Measurements from ENCODE around the gene DENND5A. TPM values are rescaled to one million over a fixed set of nuclear protein-coding genes. Genes with fewer than 3 reads are reported as not detected.

Gene DENND5A
- total RNA-seq, 1 experiment from 2014 or later, result 58.0 TPM

GRCh38 chr11:9092072-9092471 lies 173.1 kb downstream of the DENND5A start:
- peaks cover 5% of the 10 kb centered on the region for H3K4me1 Mint-ChIP-seq (ENCODE audit: low read depth, unreplicated experiment)
- intact Hi-C loops (cut with micrococcal nuclease; ENCODE audit: unreplicated experiment), result no loop called here
- no peaks in the 10 kb centered on the region for H3K36me3 Mint-ChIP-seq (ENCODE audit: insufficient read depth, unreplicated experiment)
- ChIA-PET CTCF (interaction anchor here (1.7 kb wide), 1 partner anchor 46 kb away, joined by 9 read pairs; no protein-coding TSS in a partner anchor), POLR2A (no interaction called here)
- H3K4me3 ChIP-seq (ENCODE audit: low read depth, low read length), result no peak overlapping the region
- H3K27ac Mint-ChIP-seq (ENCODE audit: unreplicated experiment), result no peak overlapping the region
- H3K36me3 ChIP-seq (ENCODE audit: control insufficient read depth, insufficient read depth, low read length), result no peaks in the 10 kb centered on the region
- no peaks in the 10 kb centered on the region for H3K9me3 Mint-ChIP-seq (ENCODE audit: unreplicated experiment)
- H3K9me3 ChIP-seq, result peaks cover 2% of the 10 kb centered on the region; the same call in 1 of the 2 replicates
- DNase-seq, result no peak
- no peaks in the 10 kb centered on the region for H3K27me3 Mint-ChIP-seq (ENCODE audit: insufficient read depth, unreplicated experiment)
- H3K4me3 Mint-ChIP-seq (ENCODE audit: unreplicated experiment), result no peak overlapping the region
- BruUV-seq (replicated peaks), result no TSS peak
- H3K27me3 ChIP-seq (replicated peaks; ENCODE audit: control insufficient read depth, insufficient read depth, low read length), result no peaks in the 10 kb centered on the region
- H3K4me1 ChIP-seq, result no peaks in the 10 kb centered on the region
- no peak for TF ChIP-seq CTCF (IDR thresholded peaks at IDR 0.05; ENCODE audit: insufficient read depth in 1 of 2, low read depth in 1 of 2, low read length in 1 of 2, severe bottlenecking in 1 of 2, unreplicated experiment in 1 of 2)

GRCh38 chr11:9091044-9091922 lies 173.9 kb downstream of the DENND5A start, which contains the start of gene SCUBE2:
TSS of gene SCUBE2 (minus strand) at chr11:9091599. CDS start at chr11:9091528, 71 bp downstream.
- CTCF ChIA-PET, result no interaction called here
- intact Hi-C loops (cut with micrococcal nuclease; ENCODE audit: unreplicated experiment), result no loop called here
- Histone ChIP-seq H3K4me3 (ENCODE audit: low read depth, low read length) (no peak within 1 kb of the TSS), H3K36me3 (ENCODE audit: control insufficient read depth, insufficient read depth, low read length) (no peaks in the 10 kb centered on the region), H3K27me3 (replicated peaks; ENCODE audit: control insufficient read depth, insufficient read depth, low read length) (no peaks in the 10 kb centered on the region), H3K4me1 (no peaks in the 10 kb centered on the region), H3K9me3 (peaks cover 2% of the 10 kb centered on the region; the same call in 1 of the 2 replicates)
- Mint-ChIP-seq H3K27me3 (ENCODE audit: insufficient read depth, unreplicated experiment) (no peaks in the 10 kb centered on the region), H3K9me3 (ENCODE audit: unreplicated experiment) (no peaks in the 10 kb centered on the region), H3K4me1 (ENCODE audit: low read depth, unreplicated experiment) (peaks cover 5% of the 10 kb centered on the region), H3K36me3 (ENCODE audit: insufficient read depth, unreplicated experiment) (no peaks in the 10 kb centered on the region), H3K4me3 (ENCODE audit: unreplicated experiment) (no peak within 1 kb of the TSS), H3K27ac (ENCODE audit: unreplicated experiment) (no peak within 1 kb of the TSS)
- no TSS peak for BruUV-seq (replicated peaks)
- no peak for TF ChIP-seq CTCF (IDR thresholded peaks at IDR 0.05; ENCODE audit: insufficient read depth in 1 of 2, low read depth in 1 of 2, low read length in 1 of 2, severe bottlenecking in 1 of 2, unreplicated experiment in 1 of 2)
- POLR2A ChIA-PET, result no interaction called here
- DNase-seq, result no peak

GRCh38 chr11:9090488-9091043 lies 174.6 kb downstream of the DENND5A start:
- BruUV-seq (replicated peaks), result no TSS peak
- H3K36me3 ChIP-seq (ENCODE audit: control insufficient read depth, insufficient read depth, low read length), result no peaks in the 10 kb centered on the region
- no peak for TF ChIP-seq CTCF (IDR thresholded peaks at IDR 0.05; ENCODE audit: insufficient read depth in 1 of 2, low read depth in 1 of 2, low read length in 1 of 2, severe bottlenecking in 1 of 2, unreplicated experiment in 1 of 2)
- peaks cover 5% of the 10 kb centered on the region for H3K4me1 Mint-ChIP-seq (ENCODE audit: low read depth, unreplicated experiment)
- no peak overlapping the region for H3K4me3 ChIP-seq (ENCODE audit: low read depth, low read length)
- no peaks in the 10 kb centered on the region for H3K4me1 ChIP-seq
- H3K36me3 Mint-ChIP-seq (ENCODE audit: insufficient read depth, unreplicated experiment), result no peaks in the 10 kb centered on the region
- no peak for DNase-seq
- H3K27me3 ChIP-seq (replicated peaks; ENCODE audit: control insufficient read depth, insufficient read depth, low read length), result no peaks in the 10 kb centered on the region
- CTCF ChIA-PET, result no interaction called here
- H3K4me3 Mint-ChIP-seq (ENCODE audit: unreplicated experiment), result no peak overlapping the region
- H3K27me3 Mint-ChIP-seq (ENCODE audit: insufficient read depth, unreplicated experiment), result no peaks in the 10 kb centered on the region
- no peak overlapping the region for H3K27ac Mint-ChIP-seq (ENCODE audit: unreplicated experiment)
- intact Hi-C loops (cut with micrococcal nuclease; ENCODE audit: unreplicated experiment), result no loop called here
- POLR2A ChIA-PET, result no interaction called here
- H3K9me3 Mint-ChIP-seq (ENCODE audit: unreplicated experiment), result no peaks in the 10 kb centered on the region
- H3K9me3 ChIP-seq, result peaks cover 2% of the 10 kb centered on the region; the same call in 1 of the 2 replicates

Measured in Caco-2 (cell line).